Lung microvascular endothelial cell (primary cell): Measurements from ENCODE around the gene TMEM164. TPM values are rescaled to one million over a fixed set of nuclear protein-coding genes. Genes with fewer than 3 reads are reported as not detected.

Source experiments
- DNase-seq, 2 donors: peaks; one replicate each; pipeline versions ENCODE4 v3.0.0 to v3.0.0-alpha.2; 2010; ENCODE audit warnings: low read depth in 2 of 2
- total RNA-seq: library from RNA; depleted of rRNA; stranded (reverse); fragments of >200 nt; gene quantifications from 2 replicates; pipeline ENCODE4 v1.2.1, GENCODE V29; 2014

The TMEM164 gene
- total RNA-seq, 1 donor from 2014 or later = 21.2 TPM

GRCh38 chrX:110003167-110004156, 548 bp downstream of the TMEM164 start:
- DNase-seq = no peak

- no peak for DNase-seq
Observed at GRCh38 chrX:110004215-110004614, 1.3 kb downstream of the TMEM164 start.

DNA sequence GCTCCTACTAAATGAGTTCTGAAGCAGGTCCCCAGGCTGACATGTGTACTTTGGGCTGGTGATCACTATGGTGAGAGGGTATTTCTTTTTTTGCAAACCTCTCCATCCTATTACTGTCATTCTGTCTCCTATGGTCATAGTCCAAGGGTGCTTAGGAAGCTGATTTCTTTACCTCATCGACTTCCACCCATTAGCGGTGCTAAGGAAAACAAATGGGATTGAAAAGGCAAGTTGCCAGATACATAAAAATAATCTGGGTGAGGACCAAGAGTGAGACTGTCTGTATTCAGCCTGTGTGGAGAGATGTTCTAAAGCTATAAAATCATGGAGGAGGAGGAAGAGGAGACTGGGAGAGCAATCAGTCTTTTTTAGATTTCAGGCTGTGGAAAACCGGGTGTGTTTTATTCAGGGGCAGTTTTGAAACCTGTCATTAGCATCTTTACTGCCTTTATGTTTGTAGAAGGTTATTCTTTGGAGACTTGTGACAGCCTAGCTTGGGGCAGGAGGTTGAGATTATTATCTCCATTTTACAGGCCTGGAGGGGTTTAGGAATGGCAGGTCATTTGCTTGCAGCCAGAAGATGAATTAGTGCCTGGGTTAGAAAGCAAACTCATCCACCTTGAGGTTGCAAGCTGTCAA, 1.9 kb downstream of the TMEM164 start:
- no peak for DNase-seq

- no peak for DNase-seq
Observed at GRCh38 chrX:110006161-110006560, 3.2 kb downstream of the TMEM164 start.

- peak in 1 of 2 donors; percentile 27 for DNase-seq
Observed at GRCh38 chrX:110006821-110007375, 4.0 kb downstream of the TMEM164 start.

DNA sequence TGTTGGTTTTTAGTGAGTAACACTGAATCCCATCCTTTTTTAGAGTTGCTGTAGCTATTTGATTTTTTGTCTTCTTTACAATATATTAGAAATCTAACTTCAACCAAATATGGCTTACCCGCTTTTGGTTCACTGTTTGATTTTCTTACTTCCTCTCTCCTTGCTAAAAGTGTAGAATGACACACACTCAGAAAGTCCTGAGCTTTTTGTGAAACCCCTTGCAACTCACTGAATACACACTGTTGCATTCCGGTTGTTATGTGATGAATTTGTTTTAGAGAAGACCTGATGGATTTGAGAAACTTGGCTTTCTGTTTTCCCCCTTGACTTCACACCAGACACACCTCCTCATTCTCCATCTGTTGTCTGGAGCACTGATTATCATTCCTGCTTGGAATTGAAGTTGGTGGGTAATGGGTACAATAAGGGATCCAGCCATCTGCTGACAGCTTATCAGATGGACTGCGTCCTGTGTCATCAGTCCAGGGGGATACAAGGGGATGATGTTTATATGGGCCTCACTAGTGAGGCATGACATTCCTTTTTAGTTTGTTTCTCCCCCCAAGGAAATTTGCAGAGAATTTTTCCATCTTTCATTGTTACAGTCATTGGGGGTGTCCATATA, 5.2 kb downstream of the TMEM164 start:
- no peak for DNase-seq

GRCh38 chrX:110012818-110013485, 10.0 kb downstream of the TMEM164 start:
- no peak for DNase-seq

DNA sequence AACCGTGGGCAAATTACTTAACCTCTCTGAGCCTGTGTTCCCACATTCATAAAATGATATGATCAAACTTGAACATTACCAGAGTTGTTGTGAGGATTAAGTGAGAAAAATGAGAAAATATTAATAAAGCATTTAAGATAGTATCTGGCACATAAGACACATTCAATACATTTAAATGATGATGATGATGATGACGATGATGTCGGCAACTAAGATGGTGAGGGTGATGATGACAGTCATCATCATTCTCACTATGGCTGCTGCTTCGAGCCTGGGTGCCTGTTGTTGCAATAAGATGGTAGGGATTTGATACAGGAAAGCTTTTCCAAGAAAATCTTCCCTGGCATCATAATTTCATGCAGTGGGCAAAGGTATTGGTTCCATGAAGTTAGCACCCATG, 11.1 kb downstream of the TMEM164 start:
- DNase-seq = no peak

DNA sequence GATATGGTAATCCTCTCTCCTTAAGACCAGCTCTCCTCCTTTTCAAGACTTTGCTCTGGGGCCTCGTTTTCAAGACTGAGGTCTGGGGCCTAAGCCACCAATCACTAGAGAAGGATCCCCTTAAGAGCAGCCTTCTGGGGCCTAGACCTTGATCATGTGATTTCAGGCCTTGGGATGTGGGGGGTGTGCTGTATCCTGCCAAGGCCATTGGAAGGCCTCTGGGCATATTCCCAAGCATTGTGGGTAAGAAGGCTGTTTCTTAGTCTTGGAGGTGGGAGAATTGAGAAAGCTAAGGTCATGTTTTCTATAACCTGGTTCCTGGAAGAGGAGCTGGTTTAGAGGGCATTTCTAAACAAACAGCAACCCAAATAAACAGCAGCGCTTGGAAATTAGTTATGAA, 12.1 kb downstream of the TMEM164 start:
- no peak for DNase-seq

GRCh38 chrX:110015915-110016314, 13.0 kb downstream of the TMEM164 start:
- no peak for DNase-seq

- DNase-seq = no peak
Observed at GRCh38 chrX:110020536-110020935, 17.6 kb downstream of the TMEM164 start.

DNA sequence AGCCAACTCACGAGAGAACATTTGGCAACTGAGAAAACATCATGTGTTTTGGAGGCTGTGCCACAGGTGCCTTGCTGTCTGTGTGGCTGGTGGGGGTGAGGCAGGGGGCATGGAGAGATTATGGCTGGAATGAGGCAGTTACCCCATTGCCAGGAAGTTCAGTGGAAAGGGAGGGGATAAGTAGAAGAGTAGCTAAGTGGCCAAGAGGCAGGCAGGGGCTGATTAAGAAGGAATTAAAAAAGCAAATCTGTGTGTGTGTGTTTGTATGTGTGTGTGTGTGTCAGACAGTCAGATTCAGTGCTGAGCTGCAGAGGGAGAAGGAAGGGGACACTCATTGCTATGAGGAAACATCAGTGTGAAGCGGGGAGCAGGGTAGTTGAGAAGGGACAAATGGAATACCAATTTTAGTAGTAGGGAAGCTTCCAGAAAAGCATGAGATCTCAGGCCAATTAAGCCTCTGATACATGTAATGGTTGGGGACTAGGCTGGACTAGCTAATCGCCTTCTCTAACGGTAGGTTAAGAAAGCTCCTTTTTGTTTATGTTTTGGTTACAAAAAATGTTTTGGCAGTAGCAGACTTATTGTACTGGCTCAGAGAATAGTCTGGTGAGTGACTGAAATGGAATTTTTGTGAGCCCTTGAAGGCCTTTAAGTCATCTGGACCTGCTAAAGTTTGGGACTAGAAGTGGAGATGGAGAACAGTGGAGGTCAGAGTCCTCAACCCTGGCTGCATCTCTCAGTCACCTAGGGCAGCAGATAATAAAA, 18.5 kb downstream of the TMEM164 start:
- peak; percentile 56 to 64 for DNase-seq

GRCh38 chrX:110022599-110023448, 19.9 kb downstream of the TMEM164 start:
- DNase-seq = no peak

- no peak for DNase-seq
Observed at GRCh38 chrX:110025395-110025794, 22.5 kb downstream of the TMEM164 start.

DNA sequence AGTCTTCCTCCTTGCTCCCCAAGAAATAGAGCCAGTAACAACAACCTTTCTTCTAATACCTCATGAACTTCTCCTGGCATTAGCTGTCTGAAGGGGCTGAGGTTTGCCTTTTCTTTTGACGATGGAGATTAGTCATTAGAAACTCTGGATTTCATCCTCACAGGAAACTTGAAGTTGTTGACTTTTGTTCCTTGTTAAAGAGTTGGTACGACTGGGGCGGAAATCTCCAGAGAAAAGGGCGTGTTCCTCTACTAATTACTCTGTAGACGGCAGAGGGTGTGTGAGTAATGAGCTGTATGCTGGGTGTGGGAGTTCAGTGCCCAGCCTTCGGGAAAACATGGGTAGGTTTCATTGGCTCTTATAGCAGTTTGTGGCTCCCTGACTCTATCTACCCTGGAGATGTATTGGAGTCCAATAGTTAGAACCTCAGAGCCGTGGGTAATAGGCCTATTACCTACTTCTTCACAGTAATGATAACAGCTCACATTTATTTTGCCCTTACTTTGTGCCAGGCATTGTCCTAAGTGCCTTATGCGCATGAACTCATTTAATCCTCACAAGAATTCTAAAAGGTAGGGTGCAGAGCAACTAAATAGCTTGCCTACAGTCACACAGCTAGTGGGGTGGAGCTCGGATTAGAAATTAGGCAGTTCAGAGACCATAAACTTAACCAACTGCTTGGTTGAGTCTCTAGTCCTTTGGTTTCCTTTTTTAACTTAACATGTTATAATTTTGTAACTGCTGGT, 23.4 kb downstream of the TMEM164 start:
- DNase-seq = peak in 1 of 2 donors; percentile 86

- peak; percentile 15 to 41 for DNase-seq
Observed at GRCh38 chrX:110032534-110033147, 29.7 kb downstream of the TMEM164 start.

- DNase-seq = no peak
Observed at GRCh38 chrX:110034036-110034435, 31.1 kb downstream of the TMEM164 start.
